Measurements from ENCODE around the gene A2M.
"Not testable (repeated sequence)": the region's sequence is repeated elsewhere in the genome, so short reads cannot be mapped to it uniquely, and the experiment has no call there.

Gene A2M

GRCh38 chr12:9115731-9116559 is at the start of gene A2M:
Gene A2M (minus strand): TSS chr12:9115919. CDS start chr12:9115849, 70 bp downstream.
- no peak for DNase-seq

- DNase-seq: no peak
These were observed 47.7 kb upstream of the A2M start for GRCh38 chr12:9163392-9163791.

- no peak for DNase-seq
These were observed 40.4 kb upstream of the A2M start for GRCh38 chr12:9156119-9156518.

GRCh38 chr12:9149372-9149771 is 33.7 kb upstream of the A2M start:
- no peak for DNase-seq

- no peak for DNase-seq
These were observed 33.2 kb upstream of the A2M start for GRCh38 chr12:9148926-9149325.

- no peak for DNase-seq
These were observed 31.7 kb upstream of the A2M start for GRCh38 chr12:9147461-9147860.

GRCh38 chr12:9144730-9145106 is 29.0 kb upstream of the A2M start:
- DNase-seq: no peak

GRCh38 chr12:9143929-9144729 is 28.4 kb upstream of the A2M start:
- no peak for DNase-seq

GRCh38 chr12:9143137-9143536 is 27.4 kb upstream of the A2M start:
- no peak for DNase-seq

- DNase-seq: not testable (repeated sequence)
These were observed 24.0 kb upstream of the A2M start for GRCh38 chr12:9139588-9140290.

GRCh38 chr12:9135903-9136310 is 20.2 kb upstream of the A2M start:
- DNase-seq: no peak

- DNase-seq: no peak
These were observed 19.4 kb upstream of the A2M start for GRCh38 chr12:9134981-9135628.

GRCh38 chr12:9133216-9133916 is 17.6 kb upstream of the A2M start:
- DNase-seq: no peak

GRCh38 chr12:9132008-9132535 is 16.4 kb upstream of the A2M start:
- no peak for DNase-seq

GRCh38 chr12:9130244-9130643 is 14.5 kb upstream of the A2M start:
- DNase-seq: no peak

- DNase-seq: no peak
These were observed 12.4 kb upstream of the A2M start for GRCh38 chr12:9127936-9128663.

- DNase-seq: no peak
These were observed 11.8 kb upstream of the A2M start for GRCh38 chr12:9127484-9127883.

- no peak for DNase-seq
These were observed 8.8 kb upstream of the A2M start for GRCh38 chr12:9124383-9125031.

GRCh38 chr12:9123781-9124382 is 8.2 kb upstream of the A2M start:
- DNase-seq: no peak

GRCh38 chr12:9122091-9122609 is 6.4 kb upstream of the A2M start:
- DNase-seq: no peak

Measured in right forelimb (tissue), 1 donor.